GM19193 (cell line): ENCODE data around the gene ARHGAP10.

Experiments used
- POLR2A ChIP-seq: IDR thresholded peaks from 4 replicates; pipeline ENCODE4 v1.6.1; 2011; ENCODE audit not compliant: insufficient read depth, insufficient read length; ENCODE audit errors: extremely low read depth

Gene ARHGAP10

DNA sequence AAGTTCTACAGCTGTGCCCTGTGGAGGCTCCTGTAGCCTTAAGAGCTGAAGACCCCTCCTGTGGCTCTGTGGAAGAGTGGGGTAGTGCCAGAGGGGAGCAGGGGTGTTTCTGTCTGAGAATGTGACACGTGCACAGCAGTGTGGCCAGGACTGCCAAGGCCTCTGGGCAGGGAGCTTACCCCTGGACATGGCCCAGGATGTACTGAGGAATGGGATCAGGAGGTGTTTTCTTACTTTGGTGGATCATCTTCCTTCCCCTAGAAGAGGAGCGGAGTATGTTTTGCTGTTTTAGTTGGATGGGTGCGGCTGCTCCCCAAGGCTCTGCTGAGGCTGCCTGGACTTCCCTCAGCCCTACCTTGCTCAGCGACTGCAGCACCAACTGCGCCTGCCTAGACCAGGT lies 342.6 kb downstream of the ARHGAP10 start:
- no peak for TF ChIP-seq POLR2A

DNA sequence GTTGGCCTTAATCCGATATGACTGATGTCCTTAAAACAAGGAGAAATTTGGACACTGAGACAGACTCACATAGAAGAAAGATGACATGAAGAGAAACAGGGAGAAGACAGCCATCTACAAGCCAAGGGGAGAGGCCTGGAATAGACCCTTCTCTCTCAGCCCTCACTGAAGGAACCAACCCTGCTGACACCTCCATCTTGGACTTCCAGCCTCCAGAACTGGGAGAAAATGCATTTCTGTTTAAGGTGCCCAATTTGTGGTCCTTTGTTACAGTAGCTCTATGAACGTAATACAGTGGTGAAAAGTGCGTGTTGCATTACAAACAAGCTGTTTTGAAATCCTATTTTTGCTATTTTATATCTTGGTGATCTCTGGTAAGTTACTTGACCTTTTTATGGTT lies 343.6 kb downstream of the ARHGAP10 start:
- no peak for TF ChIP-seq POLR2A

DNA sequence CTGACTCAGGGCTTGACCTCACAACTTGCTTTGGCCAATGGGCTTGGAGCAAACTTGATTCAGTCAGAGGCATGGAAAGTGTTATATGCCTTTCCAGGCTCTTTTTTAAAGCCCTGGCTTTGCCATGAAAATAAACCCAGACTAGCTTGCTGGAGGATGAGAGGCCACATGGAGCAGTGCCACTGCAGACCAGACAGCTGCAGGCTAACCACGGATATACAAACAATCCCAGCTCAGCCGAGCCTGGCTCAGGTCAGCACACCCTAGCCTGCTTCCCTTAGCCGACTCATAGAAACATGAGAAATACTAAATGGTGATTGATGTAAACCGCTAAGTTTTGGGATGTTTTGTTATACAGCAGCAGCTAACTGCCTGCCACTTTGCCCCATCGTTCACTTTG lies 345.1 kb downstream of the ARHGAP10 start:
- no peak for TF ChIP-seq POLR2A

DNA sequence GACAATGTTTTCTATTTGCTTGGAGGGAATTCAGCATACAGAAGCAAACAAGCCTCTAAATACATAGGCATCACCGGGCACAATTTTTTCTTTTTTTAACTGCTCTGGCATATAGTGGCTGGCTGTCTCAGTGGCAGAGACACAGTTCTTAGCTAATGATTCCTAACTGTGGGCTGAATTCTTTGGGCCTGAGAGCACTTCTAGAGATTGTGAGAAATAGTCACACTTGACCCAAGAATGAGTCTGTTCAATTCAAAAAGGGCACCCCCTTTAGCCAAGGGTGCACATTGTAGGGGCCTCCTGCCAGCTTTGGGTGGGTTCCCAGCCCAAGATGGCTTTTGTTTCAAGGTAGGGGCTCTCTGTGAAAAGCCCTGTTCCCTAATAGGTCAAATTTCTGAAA lies 345.7 kb downstream of the ARHGAP10 start:
- TF ChIP-seq POLR2A: no peak

DNA sequence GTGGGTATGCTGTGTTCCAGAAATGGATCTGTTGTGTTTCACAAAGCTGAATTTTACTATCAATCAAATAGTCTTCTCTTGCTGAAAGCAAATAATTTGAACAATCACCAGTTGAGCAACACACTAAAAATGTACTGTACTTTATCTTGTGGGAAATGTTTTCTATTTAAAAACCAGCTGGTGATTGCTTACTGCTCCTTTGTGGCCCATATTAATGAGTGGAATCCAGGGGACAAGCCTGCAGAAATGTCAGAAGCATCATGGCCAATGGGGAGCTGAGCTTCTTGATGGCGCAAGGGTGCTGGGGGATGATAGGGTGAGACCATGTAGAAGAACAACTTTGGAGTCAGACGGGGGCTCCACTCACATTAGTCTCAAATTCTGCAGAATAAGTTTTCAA lies 346.2 kb downstream of the ARHGAP10 start:
- no peak for TF ChIP-seq POLR2A

DNA sequence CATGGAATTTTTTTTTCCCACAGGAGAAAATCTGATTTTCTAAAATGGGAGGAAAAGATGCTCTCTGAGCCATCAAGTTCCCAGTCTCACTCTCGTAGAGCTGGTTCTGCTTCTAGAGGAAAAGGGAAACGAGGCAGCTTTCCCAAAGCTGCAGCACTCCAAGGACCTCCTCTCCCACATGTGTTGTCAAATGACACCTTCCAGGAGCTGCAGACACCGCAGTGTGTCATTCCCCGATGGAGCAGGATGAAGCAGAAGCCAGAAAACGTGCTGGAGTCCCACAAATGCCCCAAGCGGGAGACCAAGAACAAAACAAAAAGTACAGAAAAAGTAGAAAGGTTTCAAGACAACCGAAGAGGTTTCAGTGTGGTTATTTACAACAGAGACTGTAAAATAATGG lies 348.1 kb downstream of the ARHGAP10 start:
- TF ChIP-seq POLR2A: no peak

DNA sequence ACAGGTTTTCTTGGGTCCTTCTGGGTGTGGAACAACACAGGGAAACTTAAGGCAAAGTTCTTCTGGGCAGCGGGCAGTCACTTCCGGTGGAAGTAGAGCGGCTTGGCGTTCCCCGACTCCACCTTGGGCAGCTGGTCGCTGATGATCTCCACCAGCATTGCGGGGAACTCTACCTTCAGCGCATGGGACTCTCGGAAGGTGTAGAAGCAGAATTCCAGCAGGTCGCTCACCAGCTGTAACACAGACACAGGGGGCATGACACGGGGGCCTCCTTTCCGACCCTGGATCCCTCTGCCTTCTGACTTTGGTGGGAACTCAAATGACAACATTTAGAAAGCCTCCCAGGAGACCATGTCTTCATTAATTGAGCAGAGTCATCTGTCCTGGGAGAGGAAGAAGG lies 349.4 kb downstream of the ARHGAP10 start:
- TF ChIP-seq POLR2A: no peak

DNA sequence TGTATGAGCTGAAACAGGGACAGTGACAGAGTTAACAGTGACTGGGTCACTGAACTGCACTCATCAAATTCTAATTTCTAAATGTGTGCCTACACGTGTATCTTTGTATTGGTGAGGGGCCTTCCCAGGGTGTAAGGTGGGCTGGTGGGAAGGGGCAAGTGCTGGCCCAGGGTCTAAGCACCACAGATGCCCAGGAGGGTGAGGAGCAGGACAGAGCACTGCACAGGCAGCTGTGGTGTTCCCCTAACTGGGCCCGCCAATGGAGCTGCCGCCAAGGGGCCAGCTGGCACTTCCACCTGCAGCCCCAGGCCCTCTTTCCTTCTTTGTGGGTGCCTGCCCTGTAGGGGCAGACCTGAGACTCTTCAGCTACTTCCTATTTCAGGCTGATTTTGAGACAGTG lies 349.9 kb downstream of the ARHGAP10 start:
- TF ChIP-seq POLR2A: no peak

DNA sequence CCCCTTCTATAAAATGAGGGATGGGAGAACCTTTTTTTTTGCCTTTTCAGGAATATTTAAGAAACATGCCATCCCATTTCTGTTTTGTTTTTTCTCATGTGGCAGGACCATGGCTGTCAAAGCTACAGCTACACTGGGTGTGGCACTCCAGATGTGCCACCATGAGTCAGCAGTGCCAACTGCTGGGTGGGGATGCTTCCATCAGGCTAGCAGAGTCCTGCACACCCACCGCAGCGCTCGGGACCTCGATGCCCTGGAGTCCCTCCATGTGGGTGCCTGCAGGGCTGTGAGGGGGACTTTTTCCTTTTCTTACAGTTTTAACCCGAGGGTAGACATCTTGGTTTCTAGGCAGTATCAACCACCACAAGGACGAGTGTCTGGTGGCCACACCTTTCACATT lies 357.7 kb downstream of the ARHGAP10 start:
- TF ChIP-seq POLR2A: no peak

DNA sequence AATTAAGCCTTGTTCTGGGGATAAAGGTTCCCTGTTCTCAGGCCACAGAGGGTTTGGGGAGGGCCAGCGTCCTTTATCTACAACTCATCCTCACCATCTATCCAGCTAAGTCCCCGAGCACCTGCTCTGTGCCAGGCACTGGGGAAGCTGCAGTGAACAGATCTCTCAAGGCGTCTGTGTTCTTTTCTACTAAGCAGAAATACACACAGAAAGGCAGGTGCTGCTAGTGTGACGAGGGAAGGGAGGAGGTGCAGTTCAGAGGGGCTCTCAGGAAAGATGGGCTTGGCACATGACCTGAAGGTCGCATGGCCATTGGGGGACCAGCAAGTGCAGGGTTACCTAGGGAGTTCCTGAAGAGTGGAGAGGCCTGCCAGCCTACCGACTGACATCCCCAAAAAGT lies 358.1 kb downstream of the ARHGAP10 start:
- no peak for TF ChIP-seq POLR2A

DNA sequence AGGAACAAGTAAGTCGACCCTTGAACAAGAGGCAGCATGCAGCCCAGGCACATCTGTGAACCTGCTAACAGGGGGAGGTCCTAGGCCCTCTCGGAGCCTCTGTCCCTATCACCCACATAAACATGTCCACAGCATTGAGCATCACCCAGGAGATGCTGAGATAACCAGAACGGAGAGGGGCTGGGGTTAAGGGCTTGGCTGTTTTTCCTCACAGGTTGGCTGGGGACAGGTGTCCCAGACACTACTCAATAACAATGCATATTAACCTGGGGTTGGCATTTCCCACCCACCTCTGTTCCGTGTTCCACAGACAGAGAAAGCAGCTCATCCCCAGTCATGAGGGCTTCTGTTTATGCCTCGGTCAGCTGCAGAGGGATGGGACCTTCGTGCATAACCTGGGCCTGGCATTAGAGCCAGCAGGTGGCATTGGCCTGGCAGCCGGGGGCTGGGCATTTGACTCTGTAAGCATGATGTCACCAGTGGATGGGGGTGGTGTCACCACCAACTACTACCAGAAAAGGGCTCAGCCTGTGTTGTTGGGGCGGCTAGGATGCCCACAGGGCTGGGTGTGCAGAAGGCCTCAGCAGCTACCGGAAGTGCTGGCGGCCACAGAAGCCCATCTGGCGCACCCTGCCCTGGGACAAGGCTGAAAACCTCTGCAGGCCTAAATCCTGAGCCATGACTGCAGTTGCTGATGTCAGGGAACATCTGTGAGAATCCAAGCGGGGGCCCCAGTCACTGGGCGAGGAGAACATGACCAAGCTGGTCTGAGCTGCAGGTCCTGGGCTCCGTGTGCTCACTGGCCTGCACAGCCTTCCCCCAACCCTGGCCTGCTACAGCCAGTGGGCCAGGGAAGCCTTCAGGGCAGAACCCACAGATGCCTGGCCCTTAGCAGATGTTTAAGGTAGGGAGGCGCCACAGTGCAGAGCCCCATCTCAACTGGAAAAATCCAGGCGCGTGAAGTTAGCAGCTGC lies 358.9 kb downstream of the ARHGAP10 start:
- TF ChIP-seq POLR2A: no peak

DNA sequence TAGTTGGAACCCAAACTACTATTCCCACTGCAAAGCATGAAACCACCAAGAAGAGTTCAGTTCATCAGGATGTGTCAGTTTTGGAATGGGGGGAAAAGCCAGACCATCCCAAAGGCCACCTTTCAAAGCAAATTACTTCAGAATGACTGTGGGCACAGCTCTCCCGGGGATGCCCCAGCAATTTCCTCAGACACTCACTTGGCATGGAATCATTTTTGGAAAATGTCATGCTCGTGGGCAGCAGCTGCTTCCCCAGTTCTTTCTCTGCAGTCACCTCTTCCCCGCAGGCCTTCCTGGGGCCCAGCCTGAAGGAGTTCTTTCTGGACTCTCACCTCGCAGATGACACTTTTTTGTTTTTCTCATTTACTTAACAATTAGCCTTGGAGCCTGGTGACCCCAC lies 360.0 kb downstream of the ARHGAP10 start:
- TF ChIP-seq POLR2A: no peak

DNA sequence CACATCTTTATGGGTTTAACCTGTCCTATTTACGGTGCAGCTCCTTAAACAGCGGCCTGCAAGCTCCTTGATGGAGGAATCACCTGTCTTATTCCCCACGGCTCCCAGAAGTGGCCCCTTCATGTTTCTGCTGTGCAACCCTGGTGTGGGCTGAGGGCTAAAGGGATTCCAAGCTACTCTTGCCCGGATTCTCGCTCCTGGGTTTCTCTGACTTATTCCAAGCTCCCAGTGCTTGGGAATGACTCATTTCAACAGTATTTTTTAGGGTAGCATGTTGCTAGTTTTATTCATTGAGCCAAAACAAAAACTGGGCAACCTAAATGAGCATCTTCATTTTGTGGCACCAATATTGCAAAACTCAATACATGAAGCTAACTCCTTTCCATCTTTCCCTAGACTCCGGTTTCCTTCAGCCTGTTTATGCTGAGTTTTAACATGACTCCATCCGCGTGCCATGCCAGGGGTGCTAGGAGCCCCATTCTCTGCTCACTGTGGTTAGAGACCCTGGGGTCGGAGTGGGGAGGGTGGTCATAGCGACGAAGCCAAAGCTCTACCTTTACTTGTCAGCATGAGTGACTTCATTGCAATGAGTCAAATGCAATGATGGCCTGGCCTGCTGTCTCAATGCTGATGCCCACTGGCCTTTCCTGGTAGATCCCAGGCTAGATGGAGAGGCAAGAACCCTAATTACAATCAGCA lies 360.6 kb downstream of the ARHGAP10 start:
- no peak for TF ChIP-seq POLR2A

DNA sequence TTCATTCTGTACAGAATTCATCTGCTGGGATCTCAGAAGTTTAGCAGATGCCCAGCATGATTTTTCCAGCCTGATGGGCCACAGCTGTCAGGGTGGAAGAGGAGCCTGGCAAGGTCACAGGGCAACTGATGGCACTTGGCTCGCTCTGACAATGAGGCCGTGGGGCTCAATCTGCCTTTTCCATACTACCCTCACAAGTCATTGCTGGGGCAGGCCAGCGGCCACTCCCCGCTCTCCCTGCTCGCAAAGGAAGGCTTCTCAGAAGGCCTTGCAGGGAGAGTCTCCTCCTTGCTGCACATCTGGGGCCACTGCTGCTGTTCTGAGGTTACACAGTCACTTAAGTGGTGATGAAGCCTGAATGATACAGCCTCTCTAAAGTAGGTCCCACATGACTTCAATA lies 361.2 kb downstream of the ARHGAP10 start:
- no peak for TF ChIP-seq POLR2A

DNA sequence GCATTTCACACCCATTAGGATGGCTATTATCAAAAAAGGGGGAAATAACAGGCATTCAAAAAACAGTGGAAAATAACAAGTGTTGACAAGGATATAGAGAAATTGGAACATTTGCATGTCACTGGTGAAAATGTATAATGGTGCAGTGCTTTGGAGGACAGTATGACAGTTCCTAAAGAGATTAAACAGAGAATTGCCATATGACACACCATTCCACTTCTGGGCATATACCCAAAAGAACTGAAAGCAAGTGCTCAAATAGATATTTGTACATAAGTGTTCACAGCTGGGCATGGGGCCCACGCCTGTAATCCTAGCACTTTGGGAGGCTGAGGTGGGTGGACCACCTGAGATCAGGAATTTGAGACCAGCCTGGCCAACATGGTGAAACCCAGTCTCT lies 362.3 kb downstream of the ARHGAP10 start:
- no peak for TF ChIP-seq POLR2A

DNA sequence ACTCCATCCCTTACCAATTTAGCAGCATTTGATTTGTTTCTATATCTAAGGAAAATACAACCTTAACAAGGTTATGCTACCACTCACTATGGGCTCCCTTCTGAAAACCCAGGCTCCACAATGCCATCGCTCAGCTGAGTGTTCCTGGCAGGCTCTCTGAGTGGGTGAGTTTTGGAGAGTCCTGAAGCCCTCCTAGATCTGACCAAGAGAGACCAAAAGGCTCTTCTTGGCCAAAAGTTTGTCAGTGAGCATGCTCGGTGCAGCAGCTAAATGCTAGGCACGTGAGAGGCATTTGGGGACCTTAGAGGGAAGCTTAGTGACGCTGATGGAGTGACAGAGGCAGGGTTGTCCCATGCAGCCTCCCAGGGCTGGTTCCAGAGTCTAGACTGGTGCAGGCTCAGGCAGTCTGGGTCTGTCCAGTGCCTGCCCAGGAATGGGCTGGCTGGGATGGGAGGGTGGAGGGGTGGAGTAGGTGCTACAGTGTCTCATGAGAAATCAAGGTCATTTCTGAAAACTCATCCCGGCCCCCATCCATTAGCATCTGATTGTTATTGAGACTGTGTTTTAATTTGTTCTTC lies 363.5 kb downstream of the ARHGAP10 start:
- no peak for TF ChIP-seq POLR2A

DNA sequence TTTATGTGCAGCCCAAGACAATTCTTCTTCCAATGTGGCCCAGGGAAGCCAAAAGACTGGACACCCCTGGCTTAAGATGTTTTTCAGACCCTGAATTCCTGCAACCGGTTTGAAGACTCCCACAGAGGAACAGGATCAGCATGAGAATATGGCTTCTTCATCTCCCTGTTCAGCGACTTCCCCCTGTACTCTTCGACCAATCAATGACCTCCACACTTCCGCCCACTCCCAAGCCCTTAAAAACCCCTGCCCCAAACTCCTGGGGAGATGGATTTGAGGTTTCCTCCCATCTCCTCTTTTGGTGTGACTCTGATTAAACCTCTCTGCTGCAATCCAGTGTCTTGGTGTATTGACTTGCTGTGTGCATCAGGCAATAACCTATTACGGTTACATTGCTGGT lies 365.9 kb downstream of the ARHGAP10 start:
- TF ChIP-seq POLR2A: no peak

DNA sequence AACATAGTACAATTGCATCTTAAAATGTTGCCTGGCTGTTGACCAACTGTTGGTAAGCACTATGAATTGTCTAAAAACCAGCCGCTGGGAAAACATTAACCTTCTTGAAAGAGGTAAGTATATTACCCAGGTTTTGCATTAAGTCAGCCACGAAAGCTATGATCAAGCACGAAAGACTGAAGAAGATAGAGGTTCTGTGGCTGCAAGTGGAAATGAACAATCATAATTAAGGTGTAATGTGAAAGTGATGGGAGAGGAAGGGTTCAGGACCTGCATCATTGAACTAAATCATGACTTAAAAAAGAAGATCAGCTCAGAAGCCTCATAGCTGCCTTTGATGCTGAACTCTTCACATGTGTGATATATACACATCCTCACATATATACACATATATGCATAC lies 369.3 kb downstream of the ARHGAP10 start:
- TF ChIP-seq POLR2A: no peak
